CD14-positive monocyte (primary cell): ENCODE measurements around the gene GGTLC3. TPM values are rescaled to one million over a fixed set of nuclear protein-coding genes. Genes with fewer than 3 reads are reported as not detected.
"Not testable (repeated sequence)": the region's sequence is repeated elsewhere in the genome, so short reads cannot be mapped to it uniquely, and the experiment has no call there.

Source experiments
- DNase-seq, 3 donors: peaks; one replicate each; pipeline ENCODE4 v3.0.0-alpha.2; 2011 to 2022
- H2AFZ ChIP-seq: 2 replicates; pipeline ENCODE4 v1.6.0; 2012; ENCODE audit warnings: mild to moderate bottlenecking, low read depth, low read length, inconsistent platforms; ENCODE audit not compliant: insufficient read depth, poor library complexity, severe bottlenecking
- H3K27ac ChIP-seq, 2 donors: 1 replicate in 1 of 2; 2 replicates in 1 of 2; pipeline ENCODE4 v1.5.1; 2012 to 2013; ENCODE audit warnings: low read length in 2 of 2, control low read depth in 1 of 2, inconsistent platforms in 1 of 2, low read depth in 1 of 2, mild to moderate bottlenecking in 1 of 2
- H3K27me3 ChIP-seq, 2 donors: one replicate each; pipeline versions ENCODE4 v1.6.0 to v1.6.1; 2011 to 2013; ENCODE audit warnings: low read length in 2 of 2; ENCODE audit not compliant: control insufficient read depth in 2 of 2, insufficient read depth in 2 of 2
- H3K36me3 ChIP-seq, 2 donors: replicated peaks in 1 of 2; 1 replicate in 1 of 2; 2 replicates in 1 of 2; pipeline versions ENCODE4 v1.5.1 to v1.6.1; 2012 to 2013; ENCODE audit warnings: low read length in 2 of 2, control low read depth in 1 of 2, inconsistent platforms in 1 of 2, mild to moderate bottlenecking in 1 of 2; ENCODE audit not compliant: insufficient read depth in 2 of 2, control insufficient read depth in 1 of 2
- H3K4me1 ChIP-seq, 2 donors: 1 replicate in 1 of 2; 2 replicates in 1 of 2; pipeline versions ENCODE4 v1.5.1 to v1.6.1; 2012 to 2013; ENCODE audit warnings: low read length in 2 of 2, control low read depth in 1 of 2, inconsistent platforms in 1 of 2, mild to moderate bottlenecking in 1 of 2, moderate library complexity in 1 of 2; ENCODE audit not compliant: insufficient read depth in 2 of 2, control insufficient read depth in 1 of 2
- H3K4me2 ChIP-seq: replicated peaks from 2 replicates; pipeline ENCODE3; 2012; ENCODE audit warnings: low read length, moderate library complexity, mild to moderate bottlenecking; ENCODE audit not compliant: poor library complexity, severe bottlenecking; ENCODE audit errors: extremely low read depth
- H3K4me3 ChIP-seq, 3 experiments: fragments of 200-600 bp in 1 of 3; sonication (generic) in 1 of 3; replicated peaks in 1 of 3; 1 replicate in 2 of 3; 2 replicates in 1 of 3; pipeline ENCODE4 v1.5.1; 2011 to 2013; ENCODE audit warnings: low read length in 3 of 3, mild to moderate bottlenecking in 3 of 3, control low read depth in 2 of 3, low read depth in 2 of 3, inconsistent platforms in 1 of 3, moderate library complexity in 1 of 3
- H3K79me2 ChIP-seq: 2 replicates; pipeline ENCODE4 v1.6.0; 2012; ENCODE audit warnings: mild to moderate bottlenecking, control low read depth, inconsistent platforms, low read length, moderate library complexity; ENCODE audit not compliant: insufficient read depth
- H3K9ac ChIP-seq: 2 replicates; pipeline ENCODE4 v1.6.0; 2017; ENCODE audit warnings: low read length, mild to moderate bottlenecking; ENCODE audit not compliant: insufficient read depth, poor library complexity, severe bottlenecking
- H3K9me3 ChIP-seq, 2 donors: replicated peaks in 1 of 2; 1 replicate in 1 of 2; 2 replicates in 1 of 2; pipeline versions ENCODE4 v1.5.1 to v1.6.1; 2012 to 2013; ENCODE audit warnings: low read length in 2 of 2, control low read depth in 1 of 2; ENCODE audit not compliant: control insufficient read depth in 1 of 2, insufficient read depth in 1 of 2
- H4K20me1 ChIP-seq: 2 replicates; pipeline ENCODE4 v1.6.0; 2012; ENCODE audit warnings: mild to moderate bottlenecking, low read length, control low read depth, moderate library complexity; ENCODE audit not compliant: insufficient read depth
- H3K27ac Mint-ChIP-seq, 7 donors: one replicate each; pipeline ENCODE4 v1.8.0; 2020; ENCODE audit warnings: mild to moderate bottlenecking in 7 of 7, mixed read lengths in 7 of 7, moderate library complexity in 6 of 7, inconsistent platforms in 2 of 7
- H3K27me3 Mint-ChIP-seq, 3 donors: one replicate each; pipeline ENCODE4 v1.8.0; 2021 to 2022; ENCODE audit warnings: low read depth in 3 of 3, mild to moderate bottlenecking in 3 of 3, mixed read lengths in 3 of 3, moderate library complexity in 3 of 3, inconsistent platforms in 1 of 3
- H3K36me3 Mint-ChIP-seq, 2 donors: one replicate each; pipeline ENCODE4 v1.8.0; 2020; ENCODE audit warnings: mixed read lengths in 2 of 2, inconsistent platforms in 1 of 2, mild to moderate bottlenecking in 1 of 2
- H3K4me1 Mint-ChIP-seq: one replicate; pipeline ENCODE4 v1.8.0; 2020; ENCODE audit warnings: mild to moderate bottlenecking, mixed read lengths
- H3K4me3 Mint-ChIP-seq, 2 donors: one replicate each; pipeline ENCODE4 v1.8.0; 2020; ENCODE audit warnings: mild to moderate bottlenecking in 2 of 2, mixed read lengths in 2 of 2, moderate library complexity in 1 of 2
- H3K9me3 Mint-ChIP-seq, 7 donors: one replicate each; pipeline ENCODE4 v1.8.0; 2020 to 2022; ENCODE audit warnings: mixed read lengths in 7 of 7, mild to moderate bottlenecking in 6 of 7, moderate library complexity in 6 of 7, inconsistent platforms in 2 of 7
- WGBS: methylation state at CpG from one replicate; pipeline ENCODE4 v1.1.5; 2013; ENCODE audit warnings: missing lambda C conversion rate; ENCODE audit not compliant: insufficient coverage; 5-methylcytosine and 5-hydroxymethylcytosine counted together
- intact Hi-C, 2 donors: fragments of 100-400 bp; cut with micrococcal nuclease; formaldehyde crosslinking; loops; one replicate each; pipeline versions ENCODE4 v1.15.0 to v1.15.1; 2023
- polyA plus RNA-seq, 3 donors: library from polyadenylated mRNA; depleted of rRNA in 1 of 3; unstranded in 2 of 3; stranded (reverse) in 1 of 3; fragments of 300-500 nt in 2 of 3; fragments of >200 nt in 1 of 3; fragmentation: Illumina TruSeq in 2 of 3; gene quantifications; 1 replicate in 2 of 3; 2 replicates in 1 of 3; pipeline ENCODE4 v1.2.3, GENCODE V29; 2012 to 2021

GGTLC3 gene
- polyA plus RNA-seq, 3 donors: not detected

DNA sequence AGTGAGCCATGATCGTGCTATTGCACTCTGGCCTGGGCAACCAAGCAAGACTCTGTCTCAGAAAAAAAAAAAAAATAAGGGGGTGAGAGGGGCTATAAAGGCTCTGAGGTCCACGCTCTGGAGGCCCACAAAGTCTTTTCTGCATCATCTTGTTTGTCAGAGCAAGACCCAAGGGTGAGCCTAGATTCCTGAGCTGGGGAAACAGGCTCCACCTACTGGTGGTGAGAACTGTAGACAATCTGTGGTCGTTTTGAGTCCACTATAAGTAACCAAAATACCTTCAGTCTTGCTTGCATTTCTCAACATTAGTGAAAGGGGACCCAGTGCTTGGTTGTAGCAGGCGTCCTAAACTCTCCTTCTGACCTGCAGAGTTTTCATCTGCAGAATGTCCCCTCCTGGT is 5.4 kb upstream of the GGTLC3 start:
- H3K4me3 ChIP-seq, H3K4me1 Mint-ChIP-seq, H3K36me3 Mint-ChIP-seq, H3K27me3 Mint-ChIP-seq, H3K4me2 ChIP-seq, H3K9me3 Mint-ChIP-seq, H3K9me3 ChIP-seq, H4K20me1 ChIP-seq, intact Hi-C loops, H3K27me3 ChIP-seq, DNase-seq, H3K79me2 ChIP-seq, H3K9ac ChIP-seq, H3K27ac ChIP-seq, H3K4me3 Mint-ChIP-seq, H3K27ac Mint-ChIP-seq, H2AFZ ChIP-seq, H3K36me3 ChIP-seq, H3K4me1 ChIP-seq: not testable (repeated sequence)
- WGBS: no CpG with 5 or more reads among the region's 4 CpGs

- H4K20me1 ChIP-seq, H3K9me3 ChIP-seq, H3K4me2 ChIP-seq, intact Hi-C loops, H3K79me2 ChIP-seq, H2AFZ ChIP-seq, H3K4me1 ChIP-seq, H3K4me3 ChIP-seq, H3K27me3 Mint-ChIP-seq, H3K27ac Mint-ChIP-seq, H3K4me3 Mint-ChIP-seq, H3K9ac ChIP-seq, H3K36me3 ChIP-seq, H3K9me3 Mint-ChIP-seq, H3K4me1 Mint-ChIP-seq, H3K27me3 ChIP-seq, DNase-seq, H3K36me3 Mint-ChIP-seq, H3K27ac ChIP-seq: not testable (repeated sequence)
- WGBS: no CpG with 5 or more reads among the region's 6 CpGs
These were observed 4.8 kb upstream of the GGTLC3 start for GRCh38 chr22:18522762-18523161.

GRCh38 chr22:18513454-18513853 is 4.5 kb downstream of the GGTLC3 start:
- intact Hi-C loops, H3K27me3 ChIP-seq, H3K4me3 ChIP-seq, H3K4me1 Mint-ChIP-seq, H3K9ac ChIP-seq, H3K27ac ChIP-seq, H3K27ac Mint-ChIP-seq, H4K20me1 ChIP-seq, H3K4me3 Mint-ChIP-seq, DNase-seq, H3K4me1 ChIP-seq, H2AFZ ChIP-seq, H3K4me2 ChIP-seq, H3K9me3 Mint-ChIP-seq, H3K36me3 Mint-ChIP-seq, H3K36me3 ChIP-seq, H3K79me2 ChIP-seq, H3K27me3 Mint-ChIP-seq, H3K9me3 ChIP-seq: not testable (repeated sequence)
- no CpG with 5 or more reads among the region's 10 CpGs for whole genome bisulfite sequencing

GRCh38 chr22:18512378-18512777 is 5.6 kb downstream of the GGTLC3 start:
- H3K4me3 ChIP-seq, H3K27me3 ChIP-seq, H3K36me3 ChIP-seq, H3K36me3 Mint-ChIP-seq, H3K4me3 Mint-ChIP-seq, intact Hi-C loops, H3K9me3 Mint-ChIP-seq, H3K4me1 Mint-ChIP-seq, H3K9me3 ChIP-seq, H4K20me1 ChIP-seq, H3K79me2 ChIP-seq, H3K4me1 ChIP-seq, H3K4me2 ChIP-seq, DNase-seq, H3K27ac ChIP-seq, H3K9ac ChIP-seq, H3K27me3 Mint-ChIP-seq, H2AFZ ChIP-seq, H3K27ac Mint-ChIP-seq: not testable (repeated sequence)
- WGBS: no CpG with 5 or more reads among the region's 10 CpGs
